Vagina (tissue), 2 donors: ENCODE results near the gene TM9SF2.

Experiments
- POLR2A ChIP-seq, 2 donors: fragments of 450-650 bp; IDR thresholded peaks; one replicate each; pipeline ENCODE4 v1.6.1; 2017; ENCODE audit warnings: antibody characterized with exemption in 2 of 2, mild to moderate bottlenecking in 2 of 2, moderate library complexity in 2 of 2
- TF ChIP-seq, protein P1 (sequence below), 3 experiments: fragments of 450-650 bp in 2 of 3; fragments of 200-600 bp in 1 of 3; sonication (generic) in 1 of 3; IDR thresholded peaks; one replicate each; pipeline ENCODE4 v1.5.1; 2017 to 2019; ENCODE audit warnings: antibody characterized with exemption in 3 of 3, mild to moderate bottlenecking in 2 of 3, moderate library complexity in 2 of 3

DNA sequence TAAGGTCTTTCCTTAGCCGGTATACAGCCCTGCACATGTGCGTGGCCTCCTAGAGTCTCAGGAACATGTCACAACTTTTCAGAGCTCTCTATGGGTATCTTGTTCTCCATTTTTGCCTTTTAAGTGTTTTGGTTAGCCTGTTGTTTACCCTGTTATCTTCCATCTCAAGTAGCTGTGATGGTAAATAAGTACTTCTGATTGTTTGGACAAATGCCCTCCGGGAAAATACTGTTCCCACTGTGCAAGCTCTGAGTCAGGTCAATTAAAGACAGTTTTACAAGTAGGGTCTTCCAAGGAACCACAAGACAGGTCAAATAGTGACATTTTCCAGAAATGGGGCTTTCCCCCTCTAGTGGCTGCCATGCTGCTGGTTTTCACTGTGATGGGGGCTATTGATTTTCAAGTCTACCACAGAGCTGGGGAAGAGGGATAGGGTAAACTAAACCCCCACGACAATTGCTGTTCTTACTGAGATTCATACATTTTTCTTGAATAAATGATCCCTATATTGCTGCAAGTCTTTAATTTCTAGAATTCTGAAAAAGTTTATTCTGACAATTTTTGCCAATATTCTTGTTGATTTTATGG, 109.5 kb downstream of the TM9SF2 start:
- TF ChIP-seq, protein P1, sequence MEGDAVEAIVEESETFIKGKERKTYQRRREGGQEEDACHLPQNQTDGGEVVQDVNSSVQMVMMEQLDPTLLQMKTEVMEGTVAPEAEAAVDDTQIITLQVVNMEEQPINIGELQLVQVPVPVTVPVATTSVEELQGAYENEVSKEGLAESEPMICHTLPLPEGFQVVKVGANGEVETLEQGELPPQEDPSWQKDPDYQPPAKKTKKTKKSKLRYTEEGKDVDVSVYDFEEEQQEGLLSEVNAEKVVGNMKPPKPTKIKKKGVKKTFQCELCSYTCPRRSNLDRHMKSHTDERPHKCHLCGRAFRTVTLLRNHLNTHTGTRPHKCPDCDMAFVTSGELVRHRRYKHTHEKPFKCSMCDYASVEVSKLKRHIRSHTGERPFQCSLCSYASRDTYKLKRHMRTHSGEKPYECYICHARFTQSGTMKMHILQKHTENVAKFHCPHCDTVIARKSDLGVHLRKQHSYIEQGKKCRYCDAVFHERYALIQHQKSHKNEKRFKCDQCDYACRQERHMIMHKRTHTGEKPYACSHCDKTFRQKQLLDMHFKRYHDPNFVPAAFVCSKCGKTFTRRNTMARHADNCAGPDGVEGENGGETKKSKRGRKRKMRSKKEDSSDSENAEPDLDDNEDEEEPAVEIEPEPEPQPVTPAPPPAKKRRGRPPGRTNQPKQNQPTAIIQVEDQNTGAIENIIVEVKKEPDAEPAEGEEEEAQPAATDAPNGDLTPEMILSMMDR (IDR thresholded peaks at IDR 0.05), result no peak
- no peak for TF ChIP-seq POLR2A (IDR thresholded peaks at IDR 0.05)
